WTC11 (cell line): ENCODE data around the gene FTH1. TPM values are rescaled to one million over a fixed set of nuclear protein-coding genes. Genes with fewer than 3 reads are reported as not detected.
A peak's percentile ranks its signal among the peaks of the same experiment; 100 is the strongest.

ENCODE experiments used
- ATAC-seq: fragments of 200-7000 bp; cut with Tn5 transposase; 2 replicates; pipeline ENCODE4 v1.10.0; 2021; ENCODE audit warnings: mild to moderate bottlenecking, moderate library complexity
- CTCF ChIA-PET: fragments of 300-600 bp; sonication (Branson Sonifier 250); formaldehyde crosslinking; loops from one replicate; lab custom pipeline; 2021; ENCODE audit warnings: antibody characterized with exemption; lab: Charles Lee
- POLR2A ChIA-PET: fragments of 350-600 bp; sonication (Branson Sonifier 250); formaldehyde crosslinking; loops from one replicate; lab custom pipeline; 2021; ENCODE audit warnings: antibody characterized with exemption; lab: Charles Lee
- DNase-seq: peaks from one replicate; pipeline ENCODE4 v3.0.0; 2021; ENCODE audit warnings: low spot score
- H3K27ac Mint-ChIP-seq: 2 replicates; pipeline ENCODE4 v1.8.0; 2021; ENCODE audit warnings: mixed read lengths
- H3K27me3 Mint-ChIP-seq: 2 replicates; pipeline ENCODE4 v1.8.0; 2021; ENCODE audit warnings: low read depth, mild to moderate bottlenecking, moderate library complexity, mixed read lengths
- H3K36me3 Mint-ChIP-seq: 2 replicates; pipeline ENCODE4 v1.8.0; 2021; ENCODE audit warnings: mixed read lengths
- H3K4me1 Mint-ChIP-seq: 2 replicates; pipeline ENCODE4 v1.8.0; 2022; ENCODE audit warnings: mixed read lengths
- H3K4me3 Mint-ChIP-seq: 2 replicates; pipeline ENCODE4 v1.8.0; 2021; ENCODE audit warnings: mild to moderate bottlenecking, moderate library complexity, mixed read lengths
- H3K9me3 Mint-ChIP-seq: 2 replicates; pipeline ENCODE4 v1.8.0; 2021; ENCODE audit warnings: mixed read lengths
- CDX4 ChIP-seq: fragments of 250-450 bp; sonication (Bioruptor Pico); IDR thresholded peaks from 2 replicates; pipeline ENCODE4 v1.9.0; 2021; ENCODE audit warnings: moderate library complexity, mild to moderate bottlenecking, inconsistent platforms, borderline replicate concordance
- E2F1 ChIP-seq: sonication (generic); formaldehyde crosslinking; IDR thresholded peaks from 2 replicates; pipeline ENCODE4 v1.8.0; 2022; ENCODE audit warnings: mild to moderate bottlenecking, missing genetic modification reagents
- ELF4 ChIP-seq: sonication (generic); formaldehyde crosslinking; IDR thresholded peaks from 2 replicates; pipeline ENCODE4 v1.8.1; 2022; ENCODE audit warnings: low read depth, mild to moderate bottlenecking, moderate library complexity, missing genetic modification reagents
- FOXK1 ChIP-seq: sonication (generic); formaldehyde crosslinking; IDR thresholded peaks from 2 replicates; pipeline ENCODE4 v1.8.0; 2022; ENCODE audit warnings: mild to moderate bottlenecking, moderate library complexity, missing genetic modification reagents
- FOXP4 ChIP-seq: sonication (generic); formaldehyde crosslinking; IDR thresholded peaks from 2 replicates; pipeline ENCODE4 v1.8.0; 2022; ENCODE audit warnings: mild to moderate bottlenecking, missing genetic modification reagents
- NR1H2 ChIP-seq: sonication (generic); formaldehyde crosslinking; IDR thresholded peaks from 2 replicates; pipeline ENCODE4 v1.9.0; 2021; ENCODE audit warnings: mild to moderate bottlenecking, moderate library complexity, missing genetic modification reagents
- PRDM15 ChIP-seq: sonication (generic); formaldehyde crosslinking; IDR thresholded peaks from 2 replicates; pipeline ENCODE4 v1.8.0; 2022; ENCODE audit warnings: missing genetic modification reagents
- RELA ChIP-seq: sonication (generic); formaldehyde crosslinking; IDR thresholded peaks from 2 replicates; pipeline ENCODE4 v1.8.1; 2022; ENCODE audit warnings: missing genetic modification reagents, mild to moderate bottlenecking, borderline replicate concordance
- SOX15 ChIP-seq: fragments of 250-450 bp; sonication (Bioruptor Pico); IDR thresholded peaks from 2 replicates; pipeline ENCODE4 v1.9.0; 2021; ENCODE audit warnings: mild to moderate bottlenecking
- TCF7 ChIP-seq: sonication (generic); formaldehyde crosslinking; IDR thresholded peaks from 2 replicates; pipeline ENCODE4 v1.8.0; 2022; ENCODE audit warnings: mild to moderate bottlenecking, low read depth, missing genetic modification reagents, moderate library complexity
- TP53 ChIP-seq: sonication (generic); formaldehyde crosslinking; IDR thresholded peaks from 2 replicates; pipeline ENCODE4 v1.8.1; 2023; ENCODE audit warnings: mild to moderate bottlenecking, missing genetic modification reagents
- ZNF219 ChIP-seq: sonication (generic); formaldehyde crosslinking; IDR thresholded peaks from 2 replicates; pipeline ENCODE4 v1.8.0; 2023; ENCODE audit warnings: missing genetic modification reagents, mild to moderate bottlenecking, borderline replicate concordance
- ZNF317 ChIP-seq: sonication (generic); formaldehyde crosslinking; IDR thresholded peaks from 2 replicates; pipeline ENCODE4 v1.8.1; 2023; ENCODE audit warnings: low read depth, mild to moderate bottlenecking, moderate library complexity, missing genetic modification reagents, borderline replicate concordance
- ZNF396 ChIP-seq: fragments of 250-450 bp; sonication (Bioruptor Pico); IDR thresholded peaks from 2 replicates; pipeline ENCODE4 v1.8.0; 2021; ENCODE audit warnings: mild to moderate bottlenecking, moderate library complexity, borderline replicate concordance
- ZNF416 ChIP-seq: fragments of 250-450 bp; sonication (Bioruptor Pico); IDR thresholded peaks from 2 replicates; pipeline ENCODE4 v1.9.0; 2021; ENCODE audit warnings: mild to moderate bottlenecking, inconsistent platforms
- ZNF423 ChIP-seq: fragments of 250-450 bp; sonication (Bioruptor Pico); IDR thresholded peaks from 2 replicates; pipeline ENCODE4 v2.1.2; 2022; ENCODE audit warnings: mild to moderate bottlenecking, moderate library complexity
- ZSCAN18 ChIP-seq: fragments of 250-450 bp; sonication (Bioruptor Pico); IDR thresholded peaks from 2 replicates; pipeline ENCODE4 v2.1.2; 2022; ENCODE audit warnings: mild to moderate bottlenecking, moderate library complexity
- total RNA-seq: library from RNA; stranded (reverse); gene quantifications from 3 replicates; pipeline ENCODE4 v1.2.3, GENCODE V29; 2021
- TF ChIP-seq, protein P1 (sequence below): sonication (generic); formaldehyde crosslinking; IDR thresholded peaks from 2 replicates; pipeline ENCODE4 v1.8.0; 2022; ENCODE audit warnings: mild to moderate bottlenecking, missing genetic modification reagents
- TF ChIP-seq, protein P2 (sequence below): fragments of 250-450 bp; sonication (Bioruptor Pico); conservative IDR thresholded peaks from 2 replicates; pipeline ENCODE4 v1.9.0; 2021; ENCODE audit warnings: mild to moderate bottlenecking

Gene FTH1
- total RNA-seq, 1 experiment from 2014 or later = 1,108 TPM

GRCh38 chr11:61963016-61963281, 4.5 kb downstream of the FTH1 start:
- POLR2A ChIA-PET = interaction anchor here (1.4 to 2.9 kb wide), 2 partner anchors 13 to 148 kb away, joined by 3 to 11 read pairs; partner anchors contain the start of gene BEST1
- peaks cover 35% of the 10 kb centered on the region for H3K36me3 Mint-ChIP-seq
- H3K27ac Mint-ChIP-seq = peak overlapping the region; percentile 29

GRCh38 chr11:61962213-61963015, 5.0 kb downstream of the FTH1 start:
- Mint-ChIP-seq H3K4me1 (peaks cover 11% of the 10 kb centered on the region; the same call in 1 of the 2 replicates), H3K27me3 (no peaks in the 10 kb centered on the region), H3K36me3 (peaks cover 35% of the 10 kb centered on the region), H3K9me3 (no peaks in the 10 kb centered on the region), H3K27ac (peak overlapping the region; percentile 29), H3K4me3 (no peak overlapping the region)
- ATAC-seq = peak; percentile 8
- ChIA-PET POLR2A (interaction anchor here (1.4 to 2.9 kb wide), 2 partner anchors 13 to 147 kb away, joined by 3 to 11 read pairs; partner anchors contain the start of gene BEST1), CTCF (interaction anchor here (0.6 to 3.6 kb wide), 4 partner anchors 64 to 146 kb away, joined by 3 to 19 read pairs (median 6); no protein-coding TSS in a partner anchor)
- DNase-seq = no peak
- TF ChIP-seq TCF7 (no peak), FOXP4 (no peak), ZNF423 (no peak), CDX4 (CRISPR knock-in tag) (no peak), SOX15 (CRISPR knock-in tag) (no peak), TP53 (CRISPR knock-in tag) (no peak), FOXK1 (CRISPR knock-in tag) (no peak), ZNF219 (CRISPR knock-in tag) (no peak), ZNF317 (no peak), ELF4 (CRISPR knock-in tag) (no peak), NR1H2 (no peak), PRDM15 (CRISPR knock-in tag) (no peak), RELA (no peak), ZNF396 (no peak)
- TF ChIP-seq, protein P1, sequence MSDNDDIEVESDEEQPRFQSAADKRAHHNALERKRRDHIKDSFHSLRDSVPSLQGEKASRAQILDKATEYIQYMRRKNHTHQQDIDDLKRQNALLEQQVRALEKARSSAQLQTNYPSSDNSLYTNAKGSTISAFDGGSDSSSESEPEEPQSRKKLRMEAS (CRISPR knock-in tag) = no peak
- TF ChIP-seq, protein P2, sequence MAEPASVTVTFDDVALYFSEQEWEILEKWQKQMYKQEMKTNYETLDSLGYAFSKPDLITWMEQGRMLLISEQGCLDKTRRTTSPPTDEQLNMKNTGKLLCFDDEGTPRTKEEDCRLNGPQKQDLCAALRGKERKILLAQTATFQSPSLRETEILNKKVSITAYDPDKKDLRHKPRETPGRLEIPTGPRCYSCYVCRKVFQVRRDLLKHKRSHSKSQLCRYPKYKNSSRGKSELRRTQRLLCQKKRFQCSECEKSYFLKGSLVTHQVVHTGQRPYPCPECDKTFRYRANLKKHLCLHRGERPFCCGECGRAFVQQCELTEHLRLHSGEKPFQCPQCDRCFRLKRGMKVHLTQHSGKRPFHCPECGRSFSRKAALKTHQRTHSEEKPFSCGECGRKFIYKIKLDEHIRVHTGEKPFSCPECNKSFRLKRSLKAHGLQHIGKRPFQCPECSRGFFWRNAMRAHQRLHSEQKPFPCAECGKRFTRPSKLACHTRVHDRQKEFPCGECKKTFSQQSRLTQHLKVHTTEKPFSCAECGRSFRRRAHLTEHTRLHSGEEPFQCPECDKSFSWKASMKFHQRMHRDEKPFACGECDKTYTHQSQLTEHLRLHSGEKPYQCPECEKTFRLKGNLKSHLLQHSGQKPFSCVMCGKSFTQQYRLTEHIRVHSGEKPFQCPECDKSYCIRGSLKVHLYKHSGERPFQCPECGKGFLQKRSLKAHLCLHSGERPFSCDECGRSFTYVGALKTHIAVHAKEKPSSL (CRISPR knock-in tag) = no peak

More at GRCh38 chr11:61963016-61963281, 4.5 kb downstream of the FTH1 start:
- TF ChIP-seq TCF7 (no peak), ZNF416 (CRISPR knock-in tag) (0 out of 2 replicates have a peak, but pooled peaks have one; percentile 47), E2F1 (CRISPR knock-in tag) (no peak), ZSCAN18 (no peak)
- H3K4me3 Mint-ChIP-seq = no peak overlapping the region
- ATAC-seq (no peak), DNase-seq (no peak)
- H3K4me1 Mint-ChIP-seq = peaks cover 11% of the 10 kb centered on the region; the same call in 1 of the 2 replicates
- no peaks in the 10 kb centered on the region for H3K9me3 Mint-ChIP-seq
- CTCF ChIA-PET = interaction anchor here (0.6 to 1.7 kb wide), 3 partner anchors 64 to 146 kb away, joined by 3 to 7 read pairs (median 4); no protein-coding TSS in a partner anchor
- H3K27me3 Mint-ChIP-seq = no peaks in the 10 kb centered on the region
